Adrenal gland (tissue), 12 donors: ENCODE measurements around the gene MMP23B. TPM values are rescaled to one million over a fixed set of nuclear protein-coding genes. Genes with fewer than 3 reads are reported as not detected.

Experiments
- DNase-seq, 7 donors: peaks; one replicate each; pipeline ENCODE4 v3.0.0-alpha.2; 2019 to 2020
- H3K27ac ChIP-seq, 5 donors: fragments of 200-600 bp; sonication (generic) in 4 of 5; 1 replicate in 3 of 5; 2 replicates in 2 of 5; pipeline versions ENCODE4 v1.5.1 to v1.8.0; 2016 to 2020; ENCODE audit warnings: mild to moderate bottlenecking in 1 of 5
- H3K27me3 ChIP-seq: fragments of 200-600 bp; 2 replicates; pipeline ENCODE4 v1.8.0; 2021
- H3K36me3 ChIP-seq, 2 donors: fragments of 200-600 bp; replicated peaks in 1 of 2; 1 replicate in 1 of 2; 2 replicates in 1 of 2; pipeline versions ENCODE4 v1.5.1 to v1.8.0; 2018 to 2022
- H3K4me1 ChIP-seq, 2 donors: fragments of 200-600 bp; replicated peaks in 1 of 2; 1 replicate in 1 of 2; 2 replicates in 1 of 2; pipeline versions ENCODE4 v1.5.1 to v1.8.0; 2018 to 2021
- H3K4me3 ChIP-seq, 4 donors: fragments of 200-600 bp; sonication (generic) in 3 of 4; one replicate each; pipeline ENCODE4 v1.5.1; 2016 to 2018
- H3K9me3 ChIP-seq, 3 donors: fragments of 200-600 bp; sonication (generic) in 1 of 3; replicated peaks in 1 of 3; 1 replicate in 2 of 3; 2 replicates in 1 of 3; pipeline versions ENCODE4 v1.5.1 to v1.8.0; 2016 to 2021
- CTCF ChIP-seq, 6 experiments: fragments of 450-650 bp in 4 of 6; fragments of 200-600 bp in 2 of 6; sonication (generic) in 1 of 6; IDR thresholded peaks; 1 replicate in 5 of 6; 2 replicates in 1 of 6; pipeline versions ENCODE4 v1.5.1 to v1.8.0; 2016 to 2021; ENCODE audit warnings: antibody characterized with exemption in 6 of 6, mild to moderate bottlenecking in 2 of 6, moderate library complexity in 1 of 6
- POLR2A ChIP-seq, 2 donors: fragments of 450-650 bp; IDR thresholded peaks; one replicate each; pipeline ENCODE4 v1.6.1; 2017; ENCODE audit warnings: antibody characterized with exemption in 2 of 2, mild to moderate bottlenecking in 2 of 2, moderate library complexity in 1 of 2
- WGBS, 4 donors: extraction: QIAGEN DNeasy Blood & Tissue Kit in 2 of 4; methylation state at CpG; one replicate each; pipeline versions ENCODE4 v1.1.5 to v1.1.7; 2013 to 2017; 5-methylcytosine and 5-hydroxymethylcytosine counted together
- intact Hi-C, 2 donors: fragments of 100-400 bp; cut with DNase I; formaldehyde crosslinking; loops; one replicate each; pipeline versions ENCODE4 v1.14.1 to v1.15.0; 2022 to 2023
- polyA plus RNA-seq, 3 donors: library from polyadenylated mRNA; stranded (reverse); fragments of 200-250 nt in 2 of 3; fragments of 350-450 nt in 1 of 3; fragmentation: Illumina TruSeq in 1 of 3; extraction: RNeasy Lipid Tissue Mini Kit (QIAGEN cat#74804) in 1 of 3; gene quantifications; one replicate each; pipeline ENCODE4 v1.2.3, GENCODE V29; 2013 to 2014
- total RNA-seq, 9 donors: library from RNA; depleted of rRNA in 4 of 9; stranded (reverse); fragments of >200 nt in 4 of 9; fragments of 120-200 nt in 1 of 9; fragmentation: NEBNext Ultra II Directional in 1 of 9; extraction: Animal tissue kit (Norgen Biotek cat#: 25700) in 1 of 9; gene quantifications; one replicate each; pipeline versions ENCODE4 v1.1.0 to v1.2.4, GENCODE V29; 2013 to 2023
- donor health status: healthy with polysubstance abuse.
- donor health status: Bipolar disorder and iron deficiency.
- donor health status: DM: yes; HTN: yes; CAD: no.
- donor health status: DM: no; HTN: no; CAD: no.
- donor health status: DM: no; HTN: no; CAD: no.
- donor health status: DM: yes; HTN: yes; CAD: no.

Gene MMP23B
- total and polyA plus RNA-seq, 12 donors, result 1.6 to 28.0 (median 9.8) TPM; not detected in 1

GRCh38 chr1:1677718-1678580 lies 46.0 kb downstream of the MMP23B start:
- H3K4me1 ChIP-seq, result peaks cover 0 to 5% of the 10 kb centered on the region in 2 donors
- intact Hi-C loops, result no loop called here
- H3K4me3 ChIP-seq, result no peak overlapping the region
- TF ChIP-seq CTCF (IDR thresholded peaks at IDR 0.05) (no peak), POLR2A (IDR thresholded peaks at IDR 0.05) (no peak)
- H3K9me3 ChIP-seq, result no peaks in the 10 kb centered on the region
- peak in 1 of 7 donors; percentile 17 for DNase-seq
- H3K27me3 ChIP-seq, result no peaks in the 10 kb centered on the region
- WGBS, 4 donors, result 71 to 84% (median 77%) methylated on average over 35 to 39 of the region's 39 CpGs
- H3K36me3 ChIP-seq, result no peaks in the 10 kb centered on the region
- H3K27ac ChIP-seq, result no peak overlapping the region

GRCh38 chr1:1678581-1679380 lies 46.8 kb downstream of the MMP23B start:
- no peak overlapping the region for H3K27ac ChIP-seq
- no peak for TF ChIP-seq POLR2A (IDR thresholded peaks at IDR 0.05)
- no peak for TF ChIP-seq CTCF (IDR thresholded peaks at IDR 0.05)
- 72 to 91% (median 78%) methylated on average over 12 to 24 of the region's 24 CpGs for WGBS, 4 donors

DNA sequence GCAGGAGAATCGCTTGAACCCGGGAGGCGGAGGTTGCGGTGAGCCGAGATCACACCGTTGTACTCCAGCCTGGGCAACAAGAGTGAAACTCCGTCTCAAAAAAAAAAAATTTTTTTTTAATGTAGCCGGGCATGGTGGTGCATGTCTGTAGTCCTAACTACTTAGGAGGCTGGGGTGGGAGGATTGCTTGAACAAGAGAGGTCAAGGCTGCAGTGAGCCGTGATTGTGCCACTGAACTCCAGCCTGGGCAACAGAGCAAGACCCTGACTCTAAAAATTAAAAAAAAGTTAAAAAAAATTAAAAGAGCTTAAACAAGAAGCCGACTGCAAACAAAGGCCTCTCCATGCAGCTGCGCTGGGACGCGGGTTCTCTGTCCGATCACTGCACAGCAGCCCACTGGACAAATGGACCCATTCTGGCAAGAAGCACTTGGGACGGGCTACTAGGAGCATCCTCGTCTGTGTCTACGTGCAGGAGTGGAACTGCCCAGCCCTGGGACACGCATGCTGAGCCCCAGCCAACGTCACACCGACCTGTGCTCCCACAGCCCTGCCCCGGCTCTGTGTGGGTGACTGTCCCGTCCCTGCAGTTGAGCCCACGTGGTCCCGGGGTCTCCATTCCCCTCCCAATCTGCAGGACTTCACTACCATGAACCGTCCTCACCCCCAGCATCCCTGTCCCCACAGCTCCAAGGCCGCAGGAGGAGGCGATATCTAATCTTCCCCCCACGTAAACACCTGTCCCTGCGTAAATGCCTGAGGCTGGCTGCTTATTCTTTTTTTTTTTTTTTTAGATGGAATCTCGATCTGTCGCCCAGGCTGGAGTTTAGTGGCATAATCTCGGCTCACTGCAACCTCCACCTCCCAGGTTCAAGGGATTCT lies 48.3 kb downstream of the MMP23B start:
- WGBS, 4 donors, result 84 to 88% (median 86%) methylated on average over 26 to 32 of the region's 32 CpGs
- Histone ChIP-seq H3K27me3 (no peaks in the 10 kb centered on the region), H3K4me3 (no peak overlapping the region), H3K4me1 (peaks cover 0 to 5% of the 10 kb centered on the region in 2 donors), H3K27ac (no peak overlapping the region), H3K9me3 (no peaks in the 10 kb centered on the region), H3K36me3 (no peaks in the 10 kb centered on the region)
- intact Hi-C loops, result no loop called here
- no peak for DNase-seq
- TF ChIP-seq POLR2A (IDR thresholded peaks at IDR 0.05), result no peak
- TF ChIP-seq CTCF (IDR thresholded peaks at IDR 0.05), result no peak

More at GRCh38 chr1:1678581-1679380, 46.8 kb downstream of the MMP23B start:
- H3K36me3 ChIP-seq, result no peaks in the 10 kb centered on the region
- peaks cover 0 to 5% of the 10 kb centered on the region in 2 donors for H3K4me1 ChIP-seq
- H3K27me3 ChIP-seq, result no peaks in the 10 kb centered on the region
- H3K4me3 ChIP-seq, result no peak overlapping the region
- intact Hi-C loops, result no loop called here
- DNase-seq, result no peak
- no peaks in the 10 kb centered on the region for H3K9me3 ChIP-seq
